HG03025 (cell line): ENCODE data around the gene TNNT3.
"Not testable (repeated sequence)": the region's sequence is repeated elsewhere in the genome, so short reads cannot be mapped to it uniquely, and the experiment has no call there.

ENCODE experiments used
- ATAC-seq: cut with Tn5 transposase; IDR thresholded peaks from one replicate; pipeline ENCODE4 v1.9.1; 2021; ENCODE audit warnings: mild to moderate bottlenecking, moderate library complexity; ENCODE audit not compliant: unreplicated experiment, low FRiP score

Gene TNNT3

DNA sequence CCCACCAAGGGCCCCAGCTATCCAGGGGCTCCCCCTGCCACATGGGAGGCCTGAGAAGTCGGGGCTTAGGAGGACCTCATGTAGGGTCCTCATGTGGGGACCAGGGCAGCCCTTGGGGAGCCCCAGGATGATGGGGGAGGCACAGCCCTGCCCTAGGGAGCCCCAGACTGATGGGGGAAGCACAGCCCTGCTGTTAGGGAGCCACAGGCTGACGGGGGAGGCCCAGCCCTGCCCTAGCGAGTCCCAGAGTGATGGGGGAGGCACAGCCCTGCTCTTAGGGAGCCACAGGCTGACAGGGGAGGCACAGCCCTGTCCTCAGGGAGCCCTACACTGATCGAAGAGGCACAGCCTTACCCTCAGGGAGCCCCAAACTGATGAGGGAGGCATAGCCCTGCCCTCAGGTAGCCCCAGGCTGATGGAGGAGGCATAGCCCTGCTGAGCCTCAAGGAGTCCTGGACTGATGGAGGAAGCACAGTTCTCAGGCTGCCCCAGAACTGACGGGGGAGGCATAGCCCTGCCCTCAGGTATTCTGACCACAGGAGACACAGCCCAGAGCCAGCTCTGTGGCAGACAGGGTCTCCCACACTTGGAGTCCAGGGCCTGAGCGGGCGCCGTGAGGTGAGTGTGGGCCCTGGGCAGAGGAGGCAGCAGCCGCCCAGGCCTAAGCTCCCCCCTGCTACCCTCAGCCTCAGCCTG lies 38.6 kb upstream of the TNNT3 start:
- ATAC-seq = no peak

DNA sequence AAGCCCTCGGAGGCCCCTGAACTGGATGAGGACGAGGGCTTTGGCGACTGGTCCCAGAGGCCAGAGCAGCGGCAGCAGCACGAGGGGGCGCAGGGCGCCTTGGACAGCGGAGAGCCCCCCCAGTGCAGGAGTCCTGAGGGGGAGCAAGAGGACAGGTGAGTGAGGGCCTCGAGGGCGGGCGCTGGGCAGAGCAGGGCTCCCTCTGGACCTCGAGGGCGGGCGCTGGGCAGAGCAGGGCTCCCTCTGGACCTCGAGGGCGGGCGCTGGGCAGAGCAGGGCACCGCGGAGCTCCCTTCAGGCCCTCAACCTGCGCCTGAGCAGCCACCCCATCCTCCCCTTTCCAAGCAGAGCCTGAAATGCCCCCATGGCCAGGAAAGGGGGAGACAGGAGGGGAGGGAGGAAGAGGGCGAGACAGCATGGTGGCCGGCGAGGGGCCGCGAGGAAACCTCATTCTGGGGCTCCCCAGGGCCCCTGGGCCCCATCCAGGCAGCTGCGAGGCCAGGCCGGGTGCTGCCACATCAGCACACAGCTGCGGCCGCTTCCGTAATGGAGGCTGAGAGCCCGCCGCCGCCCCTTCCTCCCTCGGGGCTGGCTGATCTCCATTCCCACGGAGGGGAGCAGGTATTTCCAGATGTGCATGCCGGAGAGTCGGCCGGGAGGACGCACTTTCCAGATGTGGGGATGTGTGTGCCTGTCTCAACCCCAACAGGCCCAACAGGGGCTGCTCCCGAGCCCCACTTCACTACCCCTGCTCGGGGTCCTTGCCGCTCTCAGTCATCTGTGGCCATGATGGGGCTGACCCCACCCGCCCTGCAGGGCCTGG lies 37.9 kb upstream of the TNNT3 start:
- peak; percentile 20 for ATAC-seq

DNA sequence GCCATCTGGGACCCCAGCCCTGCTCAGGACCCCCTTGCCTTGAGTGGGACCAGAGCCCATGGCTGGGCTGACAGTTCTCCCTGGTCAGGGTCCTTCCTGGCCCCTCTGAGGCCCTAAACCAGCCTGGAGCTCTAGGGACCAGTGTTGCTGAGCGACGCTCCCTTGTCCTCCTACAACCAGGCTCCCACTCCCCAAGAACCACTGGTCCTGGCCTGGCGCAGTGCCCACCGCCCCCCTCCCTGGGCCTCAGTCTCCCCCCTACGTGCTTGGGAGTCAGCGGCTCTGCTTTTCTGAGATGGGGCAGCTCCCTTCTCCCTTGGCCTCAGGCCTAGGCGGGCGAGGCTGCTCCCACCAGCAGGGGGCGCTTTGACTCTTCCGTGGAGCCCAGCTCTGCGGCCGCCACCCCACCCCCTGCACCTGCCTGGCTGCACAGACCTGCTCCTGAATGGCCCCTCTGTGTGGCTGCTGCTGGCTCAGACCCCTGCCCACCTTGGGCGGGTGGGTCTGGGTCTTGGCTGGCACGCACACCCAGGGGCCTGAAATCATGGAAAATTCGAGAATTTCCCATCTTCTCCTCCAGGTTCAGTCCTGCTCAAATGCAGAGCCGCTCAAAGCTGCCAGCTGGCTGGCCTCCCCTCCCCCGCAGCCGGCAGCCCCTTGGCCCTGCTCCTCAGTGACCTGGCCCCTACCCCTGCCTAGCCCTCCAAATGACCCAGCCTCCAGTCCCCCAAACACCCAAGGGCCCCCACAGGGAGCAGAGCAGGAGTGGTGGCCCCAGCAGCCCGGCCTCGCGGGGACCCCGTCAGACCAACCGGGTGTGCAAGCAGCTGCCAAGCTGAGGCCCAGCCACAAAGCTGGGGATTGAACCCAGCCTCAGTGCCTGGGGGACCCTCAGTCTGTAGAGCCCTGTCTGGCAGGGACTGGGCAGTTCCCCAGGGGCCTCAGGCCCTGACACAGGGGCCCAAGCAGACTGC lies 37.0 kb upstream of the TNNT3 start:
- peak; percentile 69 for ATAC-seq

DNA sequence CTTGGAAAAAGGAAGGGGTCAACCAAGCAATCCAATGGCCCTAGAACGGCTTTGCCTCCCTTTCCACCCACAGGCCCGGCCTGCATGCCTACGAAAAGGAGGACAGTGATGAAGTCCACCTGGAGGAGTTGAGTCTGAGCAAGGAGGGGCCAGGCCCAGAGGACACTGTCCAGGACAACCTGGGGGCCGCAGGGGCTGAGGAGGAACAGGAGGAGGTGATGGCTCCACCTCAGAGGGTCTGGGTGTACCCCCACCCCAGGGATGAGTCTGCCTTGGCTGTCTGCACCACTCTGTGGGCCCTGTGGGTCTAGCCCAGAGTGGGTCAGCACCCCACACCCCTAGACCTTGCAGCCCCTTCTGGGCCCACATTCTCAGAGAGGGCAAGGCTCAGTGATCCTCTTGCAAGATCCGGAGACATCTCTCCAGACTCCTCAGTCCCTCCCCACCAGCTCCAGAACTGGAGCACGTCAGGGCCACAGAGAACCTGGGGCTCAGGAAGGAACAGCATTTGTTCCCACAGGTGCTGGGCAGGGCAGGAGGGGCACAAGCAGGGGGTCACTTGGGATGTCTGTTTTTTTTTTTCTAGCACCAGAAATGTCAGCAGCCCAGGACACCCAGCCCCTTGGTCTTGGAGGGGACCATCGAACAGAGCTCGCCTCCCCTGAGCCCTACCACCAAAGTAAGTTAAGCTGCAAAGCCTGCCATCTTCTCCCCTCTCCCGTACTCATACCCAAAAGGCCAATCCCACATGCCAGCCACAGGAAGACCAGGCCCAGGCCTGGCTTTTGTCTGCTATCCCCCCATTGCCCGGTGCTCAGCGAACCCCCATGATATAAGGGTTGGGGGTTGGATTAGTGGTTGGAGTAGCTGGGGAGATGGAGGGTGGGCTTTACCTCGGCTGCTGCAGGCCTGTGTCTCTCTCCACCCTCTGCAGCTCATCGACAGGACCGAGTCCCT lies 35.9 kb upstream of the TNNT3 start:
- no peak for ATAC-seq

DNA sequence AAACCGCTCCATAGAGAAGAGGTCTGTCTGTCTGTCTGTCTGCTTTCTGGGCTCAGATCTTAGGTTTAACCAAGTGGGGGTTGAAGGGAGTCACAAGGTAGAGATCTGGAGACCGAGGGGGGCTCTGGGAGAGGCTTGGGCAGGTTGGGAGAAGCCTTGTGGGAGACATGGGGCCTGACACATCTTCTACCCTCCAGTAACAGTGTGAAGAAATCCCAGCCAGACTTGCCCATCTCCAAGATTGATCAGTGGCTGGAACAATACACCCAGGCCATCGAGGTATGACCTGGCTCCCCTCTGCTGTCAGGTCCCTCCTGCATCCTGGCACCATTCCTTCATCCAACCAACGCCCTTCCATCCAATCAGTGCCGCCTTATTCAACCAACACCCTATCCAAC lies 35.2 kb upstream of the TNNT3 start:
- ATAC-seq = no peak

DNA sequence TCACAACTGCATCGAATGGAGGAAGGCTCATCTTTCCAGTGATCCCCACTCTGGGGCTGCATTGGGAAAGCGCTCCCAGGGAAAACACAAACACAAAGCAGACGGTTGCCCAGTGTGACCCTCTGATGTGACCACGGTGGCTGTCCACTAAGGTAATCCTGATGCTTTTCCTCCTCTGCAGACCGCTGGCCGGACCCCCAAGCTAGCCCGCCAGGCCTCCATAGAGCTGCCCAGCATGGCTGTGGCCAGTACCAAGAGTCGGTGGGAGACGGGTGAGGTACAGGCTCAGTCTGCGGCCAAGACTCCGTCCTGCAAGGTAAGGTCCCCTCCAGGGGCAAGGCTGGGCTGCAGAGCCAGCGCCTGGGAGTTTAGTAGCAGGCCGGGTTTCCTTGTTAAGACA lies 33.0 kb upstream of the TNNT3 start:
- not testable (repeated sequence) for ATAC-seq

DNA sequence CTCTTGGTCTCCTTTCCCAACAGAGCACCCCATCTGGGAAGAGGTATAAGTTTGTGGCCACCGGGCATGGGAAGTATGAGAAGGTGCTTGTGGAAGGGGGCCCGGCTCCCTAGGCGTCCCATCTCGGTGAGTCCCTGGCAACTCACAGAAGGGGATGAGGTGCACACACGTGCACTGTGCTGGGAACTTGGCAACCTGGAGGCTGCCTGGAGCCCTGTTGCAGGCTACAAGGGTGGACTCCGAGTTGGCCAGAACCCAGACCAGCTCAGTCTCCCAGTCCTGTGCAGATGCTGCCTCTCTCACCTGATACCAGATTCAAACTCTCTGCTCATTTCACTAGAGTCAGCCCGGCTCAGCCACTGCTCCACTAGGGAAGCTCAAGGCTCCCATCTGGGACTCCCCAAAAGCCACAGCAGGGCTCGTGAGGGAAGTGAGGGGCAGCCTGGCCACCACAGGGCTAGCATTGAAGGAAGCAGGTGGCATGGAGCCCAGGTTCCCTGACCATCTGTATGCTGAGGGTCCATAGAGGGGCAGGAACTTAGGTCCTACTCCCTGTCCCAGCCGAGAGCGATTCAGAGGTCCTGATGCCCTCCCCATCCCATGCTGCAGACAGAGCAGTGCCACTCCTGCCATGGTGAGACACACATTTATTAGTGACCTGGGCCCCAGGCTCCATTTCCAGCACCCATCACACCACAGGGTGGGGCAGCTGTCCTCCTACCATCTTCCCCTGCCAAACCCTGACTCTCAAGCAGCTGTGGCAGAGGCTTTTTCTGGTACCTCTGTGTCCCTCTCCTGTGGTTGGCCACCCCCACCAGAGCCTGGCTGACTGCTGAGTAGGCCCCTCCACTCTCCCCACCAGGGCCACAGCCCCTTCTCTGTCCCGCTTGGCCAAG lies 31.8 kb upstream of the TNNT3 start:
- no peak for ATAC-seq

DNA sequence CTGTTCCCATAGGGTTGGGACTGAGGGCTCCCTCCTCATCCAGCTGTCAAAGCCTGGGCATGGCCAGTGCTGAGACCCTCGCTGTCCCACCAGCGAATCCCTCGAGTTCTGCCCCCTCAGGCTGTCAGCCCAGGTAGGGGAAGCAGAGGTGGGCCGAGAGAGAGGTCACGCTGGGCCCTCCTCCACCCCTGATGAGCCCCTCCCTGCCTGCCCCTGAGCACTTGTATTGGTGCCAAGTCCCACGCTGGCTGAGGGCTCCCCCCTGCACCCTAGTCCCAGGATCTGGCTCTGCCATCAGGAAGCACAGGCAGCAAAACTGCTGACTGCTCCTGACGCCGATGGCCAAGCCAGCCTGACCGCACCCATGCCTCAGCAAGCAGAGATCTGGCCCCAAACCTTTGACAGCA lies 31.2 kb upstream of the TNNT3 start:
- ATAC-seq = no peak

DNA sequence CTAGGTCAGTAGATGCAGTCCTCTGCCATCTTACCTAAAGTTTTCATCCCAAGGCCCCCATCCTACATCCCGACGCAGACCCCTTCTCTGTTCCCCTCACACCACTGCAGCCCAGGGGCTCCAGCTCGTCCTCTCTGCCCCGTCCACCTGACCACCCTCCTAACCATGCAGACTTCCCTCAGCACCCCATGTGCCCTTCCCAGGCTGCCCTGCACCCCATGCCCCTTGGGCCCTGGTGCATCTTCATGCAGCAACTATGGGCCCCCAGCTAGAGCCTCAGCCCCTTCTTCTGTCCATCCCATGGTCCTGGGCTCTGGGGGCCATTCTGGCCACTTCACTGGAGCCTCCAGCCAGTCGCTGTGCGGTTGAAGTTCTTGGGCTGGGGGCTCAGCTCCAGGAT lies 30.7 kb upstream of the TNNT3 start:
- ATAC-seq = no peak

DNA sequence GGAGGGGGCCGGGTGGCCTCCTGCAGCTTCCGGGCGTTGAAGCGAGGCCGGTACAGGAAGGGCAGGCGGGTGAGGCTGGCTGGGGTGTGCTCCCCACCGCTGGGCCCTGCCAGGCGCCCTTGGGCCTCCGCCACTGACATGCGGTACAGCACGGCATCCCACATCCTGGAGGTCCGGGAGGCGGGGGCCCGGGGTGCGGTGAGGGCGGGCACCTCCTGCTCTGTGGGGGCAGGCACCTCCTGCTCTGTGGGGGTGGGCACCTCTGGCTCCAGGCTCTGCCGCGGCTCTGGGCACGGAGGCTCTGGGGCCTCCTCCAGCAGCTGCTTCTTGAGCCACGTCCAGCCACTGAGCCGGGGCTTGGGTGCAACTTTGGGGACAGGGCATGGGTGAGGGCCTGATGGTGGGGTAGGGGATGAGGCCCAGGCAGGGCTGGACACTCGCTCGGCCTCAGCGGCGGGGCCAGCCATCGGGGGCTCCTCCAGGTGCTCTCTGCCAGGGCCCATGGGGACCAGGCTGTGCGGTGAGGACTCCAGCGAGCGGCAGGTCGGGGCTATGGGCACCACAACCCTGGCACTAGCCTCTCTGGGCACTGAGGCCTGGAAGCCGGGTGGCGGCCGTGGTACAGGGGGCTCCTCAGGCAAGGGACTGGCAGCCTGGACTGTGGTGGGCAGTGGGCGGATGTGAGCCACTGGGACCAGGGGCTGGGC lies 30.1 kb upstream of the TNNT3 start:
- ATAC-seq = no peak

DNA sequence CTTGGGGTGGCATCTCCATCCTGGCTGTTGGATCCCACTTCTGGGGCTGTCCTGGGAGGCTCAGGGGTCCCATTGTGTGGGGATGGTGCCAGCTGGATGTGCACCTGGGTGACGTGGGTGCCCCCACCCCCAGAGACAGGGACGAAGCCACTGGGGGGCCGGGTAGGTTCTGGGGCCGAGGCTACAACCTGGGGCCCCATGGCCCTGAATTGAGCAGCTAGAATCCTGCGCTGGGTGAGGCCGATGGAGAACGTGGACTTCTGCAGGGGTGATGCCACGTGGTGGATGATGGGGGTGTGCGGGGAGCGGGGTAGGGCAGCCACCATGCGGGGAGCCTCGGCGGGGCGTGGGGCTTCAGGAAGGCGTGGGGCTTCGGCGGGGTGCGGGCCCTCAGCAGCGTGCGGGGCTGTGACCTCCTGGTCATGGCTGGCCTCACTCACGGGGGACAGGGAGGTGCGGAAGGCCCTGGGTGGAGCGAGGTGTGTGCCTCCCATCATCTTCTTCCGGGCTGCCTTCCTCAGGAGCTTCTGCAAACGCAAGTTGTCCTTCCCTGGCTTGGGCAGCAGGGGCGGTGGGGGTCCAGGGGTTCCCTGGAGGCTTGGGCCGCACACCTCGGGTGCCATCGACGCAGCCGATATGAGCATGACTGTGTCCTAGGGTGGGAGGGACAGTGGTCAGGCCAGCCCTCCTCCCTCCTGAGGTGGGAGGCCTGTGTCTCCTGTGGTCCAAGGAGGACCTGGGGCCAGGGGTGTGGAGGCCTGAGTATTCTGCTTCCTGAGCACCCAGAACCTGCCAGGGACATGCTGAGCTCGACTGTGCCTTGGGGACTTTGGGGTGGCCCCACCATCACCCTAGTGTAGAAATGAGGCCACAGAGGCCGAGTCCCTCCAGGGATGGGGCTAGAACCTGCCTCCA lies 29.3 kb upstream of the TNNT3 start:
- ATAC-seq = no peak

DNA sequence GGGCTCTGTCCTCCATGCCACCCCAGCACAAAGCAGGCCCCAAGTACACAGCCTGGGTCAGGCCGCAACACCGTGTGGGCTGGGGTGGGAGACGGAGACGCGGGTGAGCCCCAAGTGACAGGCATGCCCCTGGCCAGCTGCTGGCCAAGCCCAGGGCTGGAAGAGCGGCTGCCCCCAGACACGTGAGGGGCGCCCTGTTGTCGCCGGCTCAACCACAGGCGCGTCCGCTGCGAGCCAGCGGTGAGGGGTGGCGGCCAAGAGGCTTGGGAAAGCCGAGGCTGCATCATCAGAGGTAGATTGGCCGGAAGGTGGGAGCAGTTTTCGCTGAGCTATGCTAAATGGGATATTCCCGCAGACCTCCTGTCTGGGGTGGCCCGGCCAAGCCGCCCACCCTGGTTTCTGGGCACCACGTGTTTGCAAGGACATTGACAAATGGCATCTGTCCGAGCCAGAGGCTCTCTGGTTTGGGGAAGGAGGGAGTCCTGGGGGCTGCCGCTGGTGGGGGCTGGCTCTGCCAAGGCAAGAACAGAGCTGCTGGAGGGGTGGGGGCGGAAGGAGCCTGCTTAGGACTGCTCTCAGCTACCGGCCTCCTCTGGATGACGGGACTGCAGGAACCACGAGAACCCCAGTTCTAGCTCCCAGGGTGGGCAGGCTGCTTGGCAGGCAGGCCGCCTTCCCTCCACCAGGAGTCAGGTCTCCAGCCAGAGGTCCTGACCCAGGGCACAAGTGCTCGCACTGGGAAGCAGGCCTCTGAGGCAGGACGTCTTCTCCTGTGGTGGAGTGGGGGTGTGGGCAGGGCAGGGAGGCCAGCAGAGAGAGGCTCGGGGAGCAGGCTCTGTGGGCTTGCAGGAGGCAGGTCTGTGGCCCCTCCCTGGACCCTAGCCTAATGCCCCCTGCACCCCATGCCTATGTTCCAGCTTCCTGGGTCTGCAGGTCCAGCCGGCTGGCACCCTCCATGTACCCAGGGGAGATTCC lies 28.4 kb upstream of the TNNT3 start:
- ATAC-seq = no peak

DNA sequence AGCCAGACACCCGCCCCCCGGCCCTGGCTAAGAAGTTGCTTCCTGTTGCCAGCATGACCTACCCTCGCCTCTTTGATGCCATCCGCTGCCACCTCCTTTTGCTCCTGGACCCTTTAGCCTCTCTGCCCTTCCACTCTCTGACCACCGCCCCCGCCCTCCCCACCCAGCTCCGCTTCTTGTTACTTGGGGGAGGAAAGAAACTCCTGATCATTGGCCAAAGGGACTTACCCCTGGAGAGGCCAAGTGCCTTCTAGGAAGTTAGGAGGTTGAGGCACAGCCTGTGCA lies 27.7 kb upstream of the TNNT3 start, which contains the start of gene PRR33:
Gene PRR33, minus strand, starts transcription at position 65 of the 285 bp plus-strand sequence. CDS start 1,311 bp downstream, outside the sequence.
- ATAC-seq = no peak

DNA sequence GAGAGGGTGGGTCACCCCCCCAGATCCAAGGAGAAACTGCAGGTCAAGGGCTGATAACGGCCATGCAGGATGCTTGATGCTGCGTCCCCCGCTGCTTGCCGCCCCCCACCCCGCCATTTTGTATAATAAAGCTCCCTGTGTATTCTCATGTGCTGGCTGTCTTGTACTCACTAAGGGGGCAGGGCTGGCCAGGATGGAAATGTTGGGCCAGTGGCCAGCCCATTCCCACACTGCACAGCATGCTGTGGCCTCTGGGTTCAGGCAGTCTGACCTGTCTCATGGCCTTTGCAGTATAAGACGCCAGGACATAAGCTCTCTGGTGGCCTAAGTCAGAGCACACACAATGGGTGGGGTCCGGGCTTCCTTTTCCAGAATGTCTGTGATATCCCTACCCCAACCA lies 27.4 kb upstream of the TNNT3 start:
- ATAC-seq = no peak

DNA sequence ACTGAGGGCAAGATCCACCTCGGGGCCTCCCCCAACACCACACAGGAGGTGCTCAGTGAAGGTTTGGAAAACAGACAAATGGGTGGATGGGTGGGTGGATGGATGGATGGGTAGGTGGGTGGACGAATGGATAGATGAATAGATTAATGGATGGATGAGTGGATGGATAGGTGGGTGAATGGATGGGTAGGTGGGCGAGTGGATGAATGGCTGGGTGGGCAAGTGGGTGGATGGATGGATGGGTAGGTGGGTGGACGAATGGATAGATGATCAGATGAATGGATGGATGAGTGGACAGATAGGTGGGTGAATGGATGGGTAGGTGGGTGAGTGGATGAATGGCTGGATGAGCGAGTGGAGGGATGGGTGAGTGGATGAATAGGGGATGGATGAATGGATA lies 26.9 kb upstream of the TNNT3 start:
- no peak for ATAC-seq
